H1 (cell line): ENCODE results near the gene ADCY7. TPM values are rescaled to one million over a fixed set of nuclear protein-coding genes. Genes with fewer than 3 reads are reported as not detected.

Experiments
- BACH1 ChIP-seq: IDR thresholded peaks from 2 replicates; pipeline ENCODE4 v1.6.1; 2012; ENCODE audit warnings: low read length, improper control_type of control experiment
- CTCF ChIP-seq, 3 experiments: IDR thresholded peaks; 1 replicate in 2 of 3; 2 replicates in 1 of 3; pipeline versions ENCODE4 v1.5.1 to v1.6.1; 2011; ENCODE audit warnings: low read length in 3 of 3, mild to moderate bottlenecking in 3 of 3, inconsistent platforms in 2 of 3, low read depth in 1 of 3, moderate library complexity in 1 of 3; ENCODE audit not compliant: insufficient read depth in 1 of 3; ENCODE audit errors: control extremely low read depth in 1 of 3
- FOSL1 ChIP-seq: IDR thresholded peaks from 2 replicates; pipeline ENCODE4 v1.6.1; 2011; ENCODE audit warnings: mild to moderate bottlenecking, low read depth, low read length, moderate library complexity; ENCODE audit not compliant: insufficient read depth
- JUND ChIP-seq: IDR thresholded peaks from 2 replicates; pipeline ENCODE4 v1.6.1; 2011; ENCODE audit warnings: mild to moderate bottlenecking, improper control_type of control experiment, low read length
- TEAD4 ChIP-seq: IDR thresholded peaks from 2 replicates; pipeline ENCODE4 v1.6.1; 2012; ENCODE audit warnings: low read depth, low read length, inconsistent platforms, mixed read lengths
- polyA plus RNA-seq, 7 experiments: library from polyadenylated mRNA; depleted of rRNA in 3 of 7; stranded (reverse) in 5 of 7; unstranded in 2 of 7; fragments of >200 nt in 5 of 7; fragments of 200-250 nt in 2 of 7; gene quantifications; 1 replicate in 5 of 7; 2 replicates in 1 of 7; 4 replicates in 1 of 7; pipeline versions ENCODE4 v1.2.1 to v1.2.3, GENCODE V29; 2011 to 2013; ENCODE audit warnings: missing spikeins in 2 of 7, mixed read lengths in 2 of 7
- total RNA-seq: library from RNA; stranded (reverse); fragmentation: NEBNext Ultra II Directional; extraction: Animal tissue kit (Norgen Biotek cat#: 25700); gene quantifications from 2 replicates; pipeline ENCODE4 v1.2.1, GENCODE V29; 2021

The ADCY7 gene
- total and polyA plus RNA-seq, 2 of the 8 experiments (the other 6 are each of a cell fraction or from before 2014, with no cell fraction given), result 2.4 to 5.1 TPM

GRCh38 chr16:50294955-50295354 lies 28.6 kb downstream of the ADCY7 start (continued):
- TF ChIP-seq CTCF (IDR thresholded peaks at IDR 0.05; ENCODE audit: control extremely low read depth in 1 of 3, insufficient read depth in 1 of 3, low read depth in 1 of 3, low read length in 3 of 3), result no peak
- no peak for TF ChIP-seq FOSL1
- no peak for TF ChIP-seq BACH1
- TF ChIP-seq TEAD4, result no peak
- no peak for TF ChIP-seq JUND
